Stimulated activated naive CD8-positive, alpha-beta T cell treated with anti-CD3 and anti-CD28 coated beads, Interleukin-15, amount 100 ng/mL, for 72 hours (primary cell): Measurements from ENCODE around the gene E4F1.
A peak's percentile ranks its signal among the peaks of the same experiment; 100 is the strongest.

Experiments
- ATAC-seq: fragments of 150-1000 bp; cut with Tn5 transposase; 2 replicates; pipeline ENCODE4 v1.10.0; 2021; ENCODE audit warnings: mild to moderate bottlenecking, moderate library complexity
- DNase-seq, 2 donors: peaks; one replicate each; pipeline ENCODE4 v3.0.0; 2021 to 2022
- H3K27ac Mint-ChIP-seq, 2 donors: one replicate each; pipeline ENCODE4 v1.8.0; 2022; ENCODE audit warnings: mild to moderate bottlenecking in 2 of 2, mixed read lengths in 2 of 2, moderate library complexity in 2 of 2
- H3K27me3 Mint-ChIP-seq: one replicate; pipeline ENCODE4 v1.8.0; 2022; ENCODE audit warnings: mixed read lengths
- H3K4me1 Mint-ChIP-seq: one replicate; pipeline ENCODE4 v1.8.0; 2022; ENCODE audit warnings: mild to moderate bottlenecking, mixed read lengths
- H3K4me3 Mint-ChIP-seq, 2 donors: one replicate each; pipeline ENCODE4 v1.8.0; 2022; ENCODE audit warnings: mild to moderate bottlenecking in 2 of 2, mixed read lengths in 2 of 2, moderate library complexity in 1 of 2
- H3K9me3 Mint-ChIP-seq, 2 donors: one replicate each; pipeline ENCODE4 v1.8.0; 2022; ENCODE audit warnings: mixed read lengths in 2 of 2

E4F1 gene

DNA sequence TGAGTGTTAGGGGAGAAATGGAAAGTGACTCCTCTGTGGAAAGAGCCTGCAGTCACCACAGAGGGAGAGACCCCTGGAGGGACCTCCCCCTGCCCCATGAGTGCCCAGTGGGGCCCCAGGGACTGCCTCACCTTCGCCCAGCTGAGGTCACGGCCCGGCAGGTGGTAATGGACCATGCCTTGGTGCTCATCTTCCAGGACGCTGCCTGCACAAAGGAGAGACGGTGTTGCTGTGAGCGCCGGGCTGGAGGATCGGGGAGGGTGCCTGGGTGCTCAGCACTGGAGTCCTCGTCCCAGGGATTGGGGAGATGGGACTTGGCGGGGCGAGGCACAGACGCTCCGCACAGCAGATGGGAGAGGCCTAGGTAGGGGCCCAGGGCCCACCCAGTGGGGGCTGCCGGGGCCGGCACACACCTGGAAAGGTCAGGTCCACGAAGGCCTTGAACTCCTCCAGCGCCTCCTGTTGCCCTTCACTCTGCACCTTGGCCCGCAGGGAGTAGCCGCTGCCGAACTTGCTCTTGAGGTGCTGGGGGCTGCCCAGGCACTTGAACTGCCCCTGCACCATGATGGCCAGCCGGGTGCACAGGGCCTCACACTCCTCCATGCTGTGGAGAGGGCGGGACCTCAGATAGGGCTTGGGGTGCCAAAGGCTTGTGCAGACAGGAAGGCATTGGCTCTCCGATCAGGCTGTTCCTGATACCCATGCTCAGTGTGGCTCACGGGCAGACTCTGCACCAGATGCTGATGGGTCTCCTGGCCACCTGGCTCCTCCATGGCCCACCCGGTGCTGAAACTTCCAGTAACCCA lies 54.3 kb downstream of the E4F1 start:
- Mint-ChIP-seq H3K27me3 (no peaks in the 10 kb centered on the region), H3K4me3 (no peak overlapping the region), H3K9me3 (no peaks in the 10 kb centered on the region), H3K4me1 (no peaks in the 10 kb centered on the region), H3K27ac (no peak overlapping the region)
- ATAC-seq: no peak
- no peak for DNase-seq

DNA sequence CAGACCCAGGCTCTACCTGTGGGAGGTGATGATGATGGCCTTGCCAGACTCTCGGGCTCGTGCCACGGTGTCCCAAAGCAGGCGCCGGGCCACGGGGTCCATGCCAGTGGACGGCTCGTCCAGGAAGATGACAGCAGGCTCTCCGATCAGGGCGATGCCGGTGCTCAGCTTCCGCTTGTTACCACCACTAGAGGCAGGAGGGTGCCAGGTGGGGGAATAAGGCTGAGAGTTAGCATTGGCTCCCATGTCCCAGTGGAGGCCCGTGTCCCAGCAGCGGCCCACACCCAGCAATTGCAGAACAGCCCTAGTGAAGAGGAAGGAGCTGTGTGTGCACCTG lies 54.8 kb downstream of the E4F1 start:
- H3K27me3 Mint-ChIP-seq: no peaks in the 10 kb centered on the region
- H3K4me1 Mint-ChIP-seq: no peaks in the 10 kb centered on the region
- no peak overlapping the region for H3K27ac Mint-ChIP-seq
- H3K9me3 Mint-ChIP-seq: no peaks in the 10 kb centered on the region
- ATAC-seq (no peak), DNase-seq (no peak)
- no peak overlapping the region for H3K4me3 Mint-ChIP-seq

DNA sequence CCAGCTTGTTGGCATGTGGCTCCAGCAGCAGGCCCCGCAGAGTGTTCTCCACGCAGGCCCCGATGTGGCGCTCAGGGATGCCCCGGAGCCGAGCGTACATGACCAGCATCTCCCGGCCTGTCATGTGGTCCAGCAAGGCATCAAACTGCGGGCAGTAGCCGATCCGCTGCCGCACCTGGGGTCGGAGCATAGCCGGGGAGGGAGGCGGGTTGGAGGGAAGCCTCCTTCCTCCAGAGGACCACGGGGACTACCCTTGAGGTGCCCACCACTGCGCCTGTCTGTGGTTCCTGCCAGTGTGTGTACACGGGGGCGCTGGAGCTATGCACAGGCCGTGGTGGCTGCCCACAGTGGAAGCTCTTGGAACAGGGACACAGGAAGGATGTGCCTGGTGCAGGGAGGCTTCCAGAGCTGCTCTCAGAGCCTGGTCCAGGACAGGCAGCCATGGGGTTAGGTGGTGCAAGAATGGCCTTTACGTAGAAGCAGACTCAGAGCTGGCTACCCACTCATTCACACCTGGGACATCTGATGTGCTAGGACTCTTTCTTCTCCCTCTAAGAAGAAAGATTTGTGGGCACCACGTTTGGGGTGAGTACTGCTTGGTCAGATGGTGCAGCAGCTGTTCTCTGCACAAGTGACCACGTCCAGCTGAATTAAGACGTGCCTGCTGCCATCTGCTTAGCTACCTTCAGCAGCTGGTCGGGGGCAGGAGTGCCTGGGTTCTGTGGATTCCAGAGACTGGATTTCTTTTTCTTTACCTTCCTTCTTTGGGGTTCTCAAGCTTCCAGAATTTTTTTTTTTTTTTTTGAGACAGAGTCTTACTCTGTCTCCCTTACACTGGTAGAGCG lies 55.8 kb downstream of the E4F1 start:
- no peaks in the 10 kb centered on the region for H3K27me3 Mint-ChIP-seq
- no peak overlapping the region for H3K4me3 Mint-ChIP-seq
- DNase-seq (no peak), ATAC-seq (no peak)
- H3K9me3 Mint-ChIP-seq: no peaks in the 10 kb centered on the region
- no peak overlapping the region for H3K27ac Mint-ChIP-seq
- no peaks in the 10 kb centered on the region for H3K4me1 Mint-ChIP-seq

DNA sequence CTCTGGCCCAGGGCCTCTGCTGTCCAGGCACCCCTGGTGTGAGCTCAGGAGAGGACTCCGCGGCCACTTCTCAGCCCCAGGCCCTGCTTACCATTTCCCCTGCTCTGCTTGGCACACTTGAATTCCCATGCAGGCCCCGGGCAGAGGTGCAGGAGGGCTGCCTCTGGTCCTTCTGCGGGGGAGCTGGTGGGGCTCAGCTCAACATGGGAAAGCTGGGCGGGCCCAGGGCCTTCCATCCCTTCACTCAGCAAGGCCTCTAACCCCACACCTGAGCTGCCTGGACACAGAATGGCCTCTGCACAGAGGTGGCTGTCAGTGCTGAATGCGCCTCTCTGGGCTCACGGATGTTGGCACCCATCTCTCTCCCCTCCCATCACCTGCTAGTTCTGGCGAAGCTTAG lies 57.1 kb downstream of the E4F1 start:
- DNase-seq: no peak
- Mint-ChIP-seq H3K4me3 (no peak overlapping the region), H3K27me3 (no peaks in the 10 kb centered on the region), H3K9me3 (no peaks in the 10 kb centered on the region), H3K27ac (no peak overlapping the region), H3K4me1 (no peaks in the 10 kb centered on the region)
- no peak for ATAC-seq

DNA sequence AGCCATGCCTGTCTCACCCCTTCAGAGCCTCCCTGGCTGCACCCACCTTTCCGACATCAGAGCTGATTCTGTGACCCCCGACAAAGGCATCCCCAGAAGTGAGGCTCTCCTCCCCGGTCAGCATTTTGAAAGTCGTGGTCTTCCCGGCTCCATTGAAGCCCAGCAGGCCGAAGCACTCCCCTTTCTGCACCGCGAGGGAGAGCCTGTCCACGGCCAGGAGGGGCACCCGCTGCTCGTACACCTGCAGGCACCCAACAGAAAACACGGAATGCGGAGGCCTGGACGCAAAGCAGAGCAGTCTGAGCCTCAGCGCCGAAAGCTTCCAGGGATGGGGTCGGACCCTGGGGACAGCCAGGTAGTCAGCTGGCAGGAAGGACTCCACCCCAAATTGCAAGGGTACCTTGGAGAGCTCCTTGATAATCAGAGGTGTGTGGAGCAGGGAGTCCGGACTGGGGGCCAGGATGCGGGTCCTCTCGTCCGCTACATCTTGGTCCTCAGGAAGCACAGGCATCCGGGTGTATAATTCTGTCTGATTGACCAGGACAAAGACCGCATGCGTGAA lies 57.7 kb downstream of the E4F1 start:
- DNase-seq (no peak), ATAC-seq (no peak)
- Mint-ChIP-seq H3K9me3 (no peaks in the 10 kb centered on the region), H3K4me3 (no peak overlapping the region), H3K27me3 (no peaks in the 10 kb centered on the region), H3K4me1 (no peaks in the 10 kb centered on the region), H3K27ac (no peak overlapping the region)

DNA sequence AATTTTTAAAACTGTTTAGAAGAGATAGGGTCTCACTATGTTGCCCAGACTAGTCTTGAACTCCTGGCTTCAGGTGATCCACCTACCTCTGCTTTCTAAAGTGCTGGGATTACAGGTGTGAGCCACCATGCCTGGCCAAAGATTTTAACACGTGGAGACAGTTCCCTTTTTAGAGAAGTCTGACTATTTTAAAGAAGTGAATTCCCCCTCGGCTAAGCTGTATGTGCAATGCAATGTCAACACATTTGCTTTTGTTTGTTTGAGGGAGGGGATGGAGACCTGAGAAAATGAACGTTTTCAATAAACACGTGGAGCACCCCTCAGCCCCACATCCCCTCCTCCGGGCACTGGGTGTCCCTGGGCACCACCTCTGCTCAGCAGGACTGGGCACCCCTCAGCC lies 58.9 kb downstream of the E4F1 start:
- DNase-seq: no peak
- Mint-ChIP-seq H3K4me3 (no peak overlapping the region), H3K27me3 (no peaks in the 10 kb centered on the region), H3K9me3 (no peaks in the 10 kb centered on the region), H3K27ac (no peak overlapping the region), H3K4me1 (no peaks in the 10 kb centered on the region)
- ATAC-seq: no peak

DNA sequence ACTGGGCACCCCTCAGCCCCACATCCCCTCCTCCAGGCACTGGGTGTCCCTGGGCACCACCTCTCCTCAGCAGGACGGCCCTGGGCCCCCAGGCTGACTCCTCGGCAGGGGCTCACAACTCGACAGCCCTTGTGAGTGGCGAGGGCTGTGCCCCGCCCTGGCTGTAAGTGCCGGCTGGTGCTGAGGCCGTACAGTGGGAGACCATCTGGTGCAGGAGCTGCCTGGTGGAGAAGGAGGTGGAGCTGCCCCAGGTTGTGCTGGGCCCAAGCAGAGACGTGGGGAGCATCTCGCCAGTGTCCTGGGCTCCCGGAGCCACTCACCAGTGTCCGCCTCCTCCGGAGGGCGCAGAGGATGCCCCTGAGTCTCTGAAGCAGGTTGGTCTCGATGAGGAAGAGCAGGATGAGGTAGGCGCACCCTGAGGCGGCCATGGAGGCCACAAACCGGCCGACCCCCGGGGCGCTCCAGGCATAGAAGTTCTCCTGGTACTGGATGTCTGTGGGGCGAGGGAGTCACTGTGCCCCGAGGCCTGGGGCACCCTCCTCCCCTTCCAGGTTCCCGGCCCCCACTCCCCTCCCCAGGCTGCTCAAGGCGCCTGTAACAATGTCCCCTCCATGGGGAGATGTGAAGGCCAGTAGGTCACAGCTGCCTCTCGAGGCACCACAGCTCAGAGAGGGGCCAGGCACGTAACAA lies 59.6 kb downstream of the E4F1 start:
- ATAC-seq: no peak
- Mint-ChIP-seq H3K27ac (peak overlapping the region in 1 of 2 donors; percentile 20), H3K9me3 (no peaks in the 10 kb centered on the region), H3K4me3 (no peak overlapping the region), H3K4me1 (no peaks in the 10 kb centered on the region), H3K27me3 (no peaks in the 10 kb centered on the region)
- no peak for DNase-seq

DNA sequence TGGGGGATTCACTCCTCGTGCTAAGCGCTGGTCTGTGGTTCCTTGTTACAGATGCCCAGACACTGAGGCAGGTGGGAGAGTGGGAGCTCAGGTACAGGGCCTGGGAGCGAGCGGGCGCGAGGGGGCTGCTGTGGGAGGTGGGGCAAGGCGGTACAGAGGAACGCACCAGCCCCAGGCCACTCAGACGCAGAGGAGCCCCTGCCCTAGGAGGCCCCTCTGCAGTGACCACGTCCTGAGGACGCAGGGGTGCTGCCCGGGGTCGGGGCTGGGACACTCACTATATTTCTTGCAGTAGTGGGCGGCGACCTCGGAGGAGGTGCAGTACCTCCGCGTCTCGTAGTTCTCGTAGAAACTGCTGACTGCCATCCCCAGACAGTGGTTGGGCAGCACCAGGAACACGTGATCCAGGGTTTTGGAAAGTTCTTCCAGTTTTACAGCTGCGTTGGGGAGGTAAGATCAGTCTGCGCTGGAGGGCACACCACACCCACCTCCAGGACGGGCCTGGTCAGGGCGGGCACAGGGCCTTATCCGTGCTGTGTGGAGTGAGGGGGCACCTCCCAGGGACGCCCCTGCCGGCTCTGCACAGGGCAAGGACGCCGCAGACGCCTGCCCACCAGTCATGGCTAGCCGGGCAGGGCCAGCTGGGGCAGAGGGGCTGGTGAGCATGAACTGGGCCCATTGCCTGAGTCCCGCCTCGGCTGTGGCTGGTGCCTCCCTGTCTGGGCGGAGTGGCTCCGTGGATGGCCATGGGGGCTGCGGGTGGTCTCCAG lies 60.8 kb downstream of the E4F1 start:
- Mint-ChIP-seq H3K27ac (no peak overlapping the region), H3K4me1 (no peaks in the 10 kb centered on the region)
- peak; percentile 29 for ATAC-seq

DNA sequence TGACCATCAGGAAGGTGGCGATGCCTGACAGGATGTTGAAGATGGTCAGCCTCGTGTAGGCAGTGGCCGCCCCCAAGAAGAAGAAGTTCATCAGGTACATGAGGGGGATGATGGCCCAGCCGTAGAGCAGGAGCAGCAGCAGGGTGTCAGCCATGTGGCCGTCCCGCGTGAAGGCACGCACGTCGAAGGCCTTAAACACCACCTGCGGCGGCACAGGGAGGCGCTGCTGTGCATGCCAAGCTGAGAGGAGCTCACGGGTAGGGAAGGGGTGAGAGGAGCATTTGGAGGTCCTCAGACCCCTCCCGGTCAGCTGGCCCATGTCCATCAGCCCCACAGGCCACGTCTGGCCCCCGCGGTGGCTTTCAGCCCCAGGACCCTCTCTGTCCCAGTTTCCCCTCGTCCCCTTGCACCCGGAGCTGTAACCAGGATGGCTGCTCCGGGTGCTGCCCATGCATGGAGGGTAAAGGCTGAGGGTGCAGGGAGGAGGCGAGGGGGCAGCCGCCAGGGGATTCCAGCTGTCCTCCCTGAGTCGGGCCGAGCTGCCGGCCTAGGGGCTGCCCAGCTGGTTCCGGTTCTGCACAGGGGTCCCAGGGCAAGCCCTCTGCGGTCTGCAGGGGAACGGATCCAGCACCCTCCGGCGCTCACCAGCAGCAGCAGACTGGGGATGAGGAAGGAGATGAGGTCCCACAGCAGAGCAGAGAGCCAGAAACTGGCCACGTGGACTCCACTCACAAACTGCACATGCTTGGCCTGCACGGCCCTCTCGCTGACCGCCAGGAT lies 61.6 kb downstream of the E4F1 start:
- H3K9me3 Mint-ChIP-seq: no peaks in the 10 kb centered on the region
- H3K27me3 Mint-ChIP-seq: no peaks in the 10 kb centered on the region
- no peak for DNase-seq
- H3K4me1 Mint-ChIP-seq: no peaks in the 10 kb centered on the region
- no peak for ATAC-seq
- peak overlapping the region in 1 of 2 donors; percentile 80 for H3K27ac Mint-ChIP-seq
- peak overlapping the region in 1 of 2 donors; percentile 18 for H3K4me3 Mint-ChIP-seq

More for the DNA sequence above, 60.8 kb downstream of the E4F1 start:
- no peak for DNase-seq
- no peaks in the 10 kb centered on the region for H3K9me3 Mint-ChIP-seq
- no peak overlapping the region for H3K4me3 Mint-ChIP-seq
- no peaks in the 10 kb centered on the region for H3K27me3 Mint-ChIP-seq
